NOMO-1 treated with DMSO at 0.1 percent for 48 hours (cell line): ENCODE results near the gene TBC1D4.
"Not testable (repeated sequence)": the region's sequence is repeated elsewhere in the genome, so short reads cannot be mapped to it uniquely, and the experiment has no call there.

Experiments used
- DNase-seq: peaks from one replicate; lab custom pipeline; 2025; ENCODE audit not compliant: unreplicated experiment; lab: John Stamatoyannopoulos, UW

Gene TBC1D4

GRCh38 chr13:75296641-75297040, 185.3 kb downstream of the TBC1D4 start:
- DNase-seq = no peak

DNA sequence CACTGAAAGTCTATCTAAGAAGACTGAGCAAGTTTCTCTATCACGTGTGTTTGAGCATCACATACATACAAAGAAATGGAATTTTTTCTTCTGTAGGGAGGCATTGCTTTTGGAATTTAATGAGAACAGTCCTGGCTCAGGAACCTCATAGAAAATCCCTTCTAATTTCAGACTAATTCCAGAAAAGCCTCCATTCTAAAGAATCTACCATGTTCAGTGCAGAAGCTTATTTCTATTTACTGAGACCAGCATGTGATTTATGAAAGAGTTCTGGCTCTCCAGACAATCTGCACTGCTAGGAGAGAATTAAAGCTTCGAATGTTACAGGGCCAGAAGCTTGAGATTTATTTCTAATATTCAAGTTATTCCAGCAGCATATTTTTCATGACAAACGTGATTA, 186.8 kb downstream of the TBC1D4 start:
- DNase-seq = no peak

GRCh38 chr13:75294110-75294509, 187.9 kb downstream of the TBC1D4 start:
- no peak for DNase-seq

GRCh38 chr13:75285310-75285709, 196.7 kb downstream of the TBC1D4 start:
- DNase-seq = no peak

DNA sequence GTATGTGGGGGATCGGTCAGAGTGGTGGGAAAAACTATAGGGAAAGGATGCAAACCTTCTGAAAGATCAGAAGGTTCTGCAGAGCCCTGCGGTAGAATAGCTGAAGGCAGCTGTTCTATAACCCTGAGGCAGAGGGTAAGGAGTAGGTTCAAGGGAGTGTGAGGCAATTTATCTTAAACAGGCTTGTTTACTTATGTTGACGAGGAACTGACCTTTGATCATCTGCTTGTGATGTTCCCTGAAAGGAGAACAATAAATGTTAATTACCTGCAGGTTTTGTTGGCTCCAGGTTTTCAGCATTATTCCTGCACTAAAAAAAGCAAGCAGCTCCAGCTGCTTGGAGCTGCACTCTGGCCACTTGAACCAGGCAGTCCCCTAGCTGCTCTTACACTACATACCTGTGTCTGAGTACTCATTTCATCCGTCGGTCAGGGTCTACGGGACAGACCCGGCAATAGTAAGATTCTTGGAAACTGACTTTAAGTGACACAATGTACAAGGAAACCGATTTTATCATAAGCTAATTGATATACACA, 202.1 kb downstream of the TBC1D4 start:
- DNase-seq = no peak

DNA sequence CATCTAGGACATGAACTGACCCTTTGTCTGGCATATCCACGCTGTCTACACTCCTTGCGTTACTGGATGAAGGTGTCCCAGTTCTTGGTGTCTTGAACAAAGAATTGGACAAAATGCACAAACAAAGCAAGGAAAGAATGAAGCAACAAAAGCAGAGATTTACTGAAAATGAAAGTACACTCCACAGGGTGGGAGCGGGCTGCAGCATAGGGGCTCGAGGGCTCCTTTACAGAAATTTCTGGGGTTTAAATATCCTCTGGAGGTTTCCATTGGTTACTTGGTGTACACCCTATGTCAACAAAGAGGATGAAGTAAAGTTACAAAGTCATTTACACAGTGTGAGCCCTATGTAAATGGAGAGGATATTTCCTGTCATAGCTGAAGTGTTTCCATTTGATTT, 208.3 kb downstream of the TBC1D4 start:
- DNase-seq = not testable (repeated sequence)

DNA sequence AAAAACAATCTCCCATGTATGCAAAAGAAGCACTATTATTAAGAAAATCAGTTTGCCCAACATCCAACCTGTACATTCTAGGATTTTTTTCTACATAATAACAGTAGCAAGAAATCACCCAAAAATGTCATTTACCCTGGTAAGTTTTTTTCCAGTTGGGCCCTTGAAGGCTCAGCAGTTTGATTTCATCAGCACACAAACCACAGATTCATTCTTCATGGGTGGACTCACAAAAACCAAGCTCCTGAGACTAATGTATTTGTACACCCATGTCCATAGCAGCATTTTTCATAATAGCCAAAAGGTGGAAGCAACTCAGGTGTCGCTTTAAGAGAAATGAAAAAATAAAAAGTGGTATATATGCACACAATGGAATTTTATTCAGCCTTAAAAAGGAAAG, 210.1 kb downstream of the TBC1D4 start:
- DNase-seq = no peak

GRCh38 chr13:75268481-75268880, 213.5 kb downstream of the TBC1D4 start:
- not testable (repeated sequence) for DNase-seq

GRCh38 chr13:75264611-75265010, 217.4 kb downstream of the TBC1D4 start:
- DNase-seq = no peak

DNA sequence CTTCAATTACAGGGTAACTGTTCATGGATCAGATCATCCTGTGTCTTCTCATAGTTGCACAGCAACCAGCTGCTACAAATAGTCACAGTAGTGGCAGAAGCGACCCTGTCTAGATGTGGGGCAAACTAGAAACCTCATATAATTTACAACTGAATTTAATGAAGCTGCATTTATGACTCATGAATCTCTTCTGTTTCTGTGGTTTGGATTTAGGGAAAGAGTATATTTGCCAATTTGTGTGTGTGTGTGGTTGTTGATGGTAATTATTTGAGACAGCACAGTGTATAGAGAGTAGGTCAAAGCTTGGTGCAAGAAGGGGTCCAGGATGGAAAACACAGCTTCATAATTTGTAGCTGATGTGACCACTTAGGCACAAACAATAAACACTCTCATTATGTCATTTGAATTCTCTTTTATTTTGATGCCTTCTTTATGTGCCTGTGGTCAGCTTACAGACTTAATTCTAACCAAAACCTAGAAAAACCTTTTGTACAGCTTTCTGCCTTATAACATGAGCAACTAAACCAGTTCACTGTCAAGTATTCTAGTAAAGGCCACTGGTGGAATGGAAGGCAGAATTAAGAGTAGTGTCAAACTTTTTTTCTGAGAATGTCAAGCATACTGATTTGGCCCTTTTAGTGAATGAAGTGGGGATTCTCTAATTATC, 218.1 kb downstream of the TBC1D4 start:
- DNase-seq = no peak

GRCh38 chr13:75258159-75258782, 223.7 kb downstream of the TBC1D4 start:
- DNase-seq = peak; percentile 17

DNA sequence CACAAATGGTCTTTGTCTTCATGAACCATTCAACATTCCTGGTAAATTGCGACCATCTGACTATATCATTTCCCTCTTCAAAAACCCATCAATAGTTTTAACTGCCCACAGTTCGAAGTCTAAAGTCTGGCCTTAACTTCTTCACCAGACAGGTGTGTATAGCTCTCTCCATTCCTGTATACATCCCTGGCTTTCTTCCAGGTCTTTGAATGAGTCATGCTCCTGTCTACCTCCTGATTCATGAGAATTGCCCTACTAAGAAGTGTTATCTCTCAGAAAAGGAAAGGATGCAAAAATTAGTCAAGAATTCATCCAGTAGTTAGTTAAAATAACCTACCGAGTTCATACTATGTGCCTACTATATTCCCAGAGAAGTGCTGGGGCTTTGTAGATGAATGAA, 225.0 kb downstream of the TBC1D4 start:
- DNase-seq = no peak

DNA sequence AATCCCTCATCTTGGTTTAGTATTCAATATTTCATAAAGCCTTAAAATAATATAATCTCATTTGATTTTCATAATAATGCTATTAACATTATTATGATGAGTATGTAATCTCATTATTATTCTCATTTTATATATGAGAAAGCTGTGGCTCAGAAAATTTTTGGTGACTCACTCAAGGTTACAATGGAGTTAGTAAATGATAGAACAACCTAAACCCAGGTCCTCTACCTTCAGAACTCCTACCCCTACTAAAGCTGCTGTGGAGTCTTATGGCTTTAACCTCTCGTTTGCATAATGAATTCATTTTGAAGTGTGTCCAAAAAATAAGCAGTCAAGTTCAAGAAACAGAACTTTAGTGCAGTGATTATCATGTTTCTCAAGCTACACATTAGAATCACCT, 226.3 kb downstream of the TBC1D4 start:
- DNase-seq = no peak

GRCh38 chr13:75255147-75255546, 226.8 kb downstream of the TBC1D4 start:
- DNase-seq = no peak

- DNase-seq = no peak
Measured at GRCh38 chr13:75251188-75251587, 230.8 kb downstream of the TBC1D4 start.

- no peak for DNase-seq
Measured at GRCh38 chr13:75250526-75251178, 231.3 kb downstream of the TBC1D4 start.

DNA sequence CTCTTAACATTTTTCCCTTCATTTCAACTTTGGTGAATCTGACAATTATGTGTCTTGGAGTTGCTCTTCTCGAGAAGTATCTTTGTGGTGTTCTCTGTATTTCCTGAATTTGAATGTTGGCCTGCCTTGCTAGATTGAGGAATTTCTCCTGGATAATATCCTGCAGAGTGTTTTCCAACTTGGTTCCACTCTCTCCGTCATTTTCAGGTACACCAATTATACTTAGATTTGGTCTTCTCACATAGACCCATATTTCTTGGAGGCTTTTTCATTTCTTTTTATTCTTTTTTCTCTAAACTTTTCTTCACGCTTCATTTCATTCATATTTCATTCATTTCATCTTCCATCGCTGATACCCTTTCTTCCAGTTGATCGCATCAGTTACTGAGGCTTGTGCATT, 236.4 kb downstream of the TBC1D4 start:
- DNase-seq = not testable (repeated sequence)

DNA sequence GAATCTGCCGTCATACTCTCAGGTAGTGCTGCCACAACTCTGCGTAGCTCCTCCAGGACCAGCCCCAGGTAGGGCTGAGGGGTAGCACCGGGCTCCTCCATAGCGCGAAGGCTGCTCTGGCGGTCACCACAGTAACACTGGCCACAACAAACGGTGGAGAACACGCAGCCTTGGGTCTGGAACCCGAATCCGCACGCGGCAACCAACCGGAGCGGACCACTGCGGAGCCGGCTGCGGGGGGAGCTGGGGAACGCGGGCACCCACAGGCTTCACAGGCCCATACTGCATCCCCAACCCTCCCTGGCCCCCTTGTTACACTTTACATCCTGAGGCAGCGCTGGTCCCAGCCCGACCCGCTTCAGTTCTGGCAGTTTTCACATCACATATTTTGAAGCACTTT, 241.7 kb downstream of the TBC1D4 start:
- not testable (repeated sequence) for DNase-seq

DNA sequence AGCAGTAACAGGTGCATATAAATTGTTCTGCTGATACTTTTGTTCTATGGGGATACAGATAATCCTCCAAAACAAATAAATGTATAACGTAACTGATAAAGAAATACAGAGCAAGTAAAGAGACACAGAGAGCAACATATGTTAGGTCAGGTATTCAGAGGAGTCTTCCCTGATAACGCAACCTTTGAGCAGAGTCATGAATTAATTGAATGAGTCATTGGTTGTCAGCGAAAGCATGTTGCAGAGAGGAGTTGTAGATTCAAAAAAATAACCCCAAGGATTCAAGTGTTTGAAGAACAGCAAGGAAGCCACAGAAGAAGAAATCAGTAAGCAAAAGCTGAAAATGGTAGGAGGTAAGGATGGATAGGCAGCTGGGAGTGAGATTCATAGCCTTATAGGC, 245.2 kb downstream of the TBC1D4 start:
- DNase-seq = no peak
